Ectodermal cell (in vitro differentiated cells): ENCODE data around the gene NDST1. TPM values are rescaled to one million over a fixed set of nuclear protein-coding genes. Genes with fewer than 3 reads are reported as not detected.

Experiments used
- H3K27ac ChIP-seq: 2 replicates; pipeline ENCODE4 v1.7.0; 2013; ENCODE audit warnings: mild to moderate bottlenecking, low read depth, low read length; ENCODE audit not compliant: insufficient read depth, poor library complexity, severe bottlenecking
- H3K27me3 ChIP-seq: 2 replicates; pipeline ENCODE4 v1.7.0; 2013; ENCODE audit warnings: mild to moderate bottlenecking, low read length; ENCODE audit not compliant: insufficient read depth, control insufficient read depth, poor library complexity, severe bottlenecking
- H3K36me3 ChIP-seq: one replicate; pipeline ENCODE4 v1.7.0; 2013; ENCODE audit warnings: low read length; ENCODE audit not compliant: control insufficient read depth, insufficient read depth
- H3K4me1 ChIP-seq: one replicate; pipeline ENCODE4 v1.7.0; 2013; ENCODE audit warnings: low read length; ENCODE audit not compliant: control insufficient read depth, insufficient read depth
- H3K4me3 ChIP-seq: 2 replicates; pipeline ENCODE4 v1.7.0; 2013; ENCODE audit warnings: low read depth, low read length, control low read depth; ENCODE audit not compliant: insufficient read depth
- H3K9me3 ChIP-seq: 2 replicates; pipeline ENCODE4 v1.7.0; 2013; ENCODE audit warnings: mild to moderate bottlenecking, low read length, moderate library complexity; ENCODE audit not compliant: control insufficient read depth
- WGBS, 2 experiments: methylation state at CpG; one replicate each; pipeline ENCODE4 v1.1.7; 2013; ENCODE audit warnings: missing lambda C conversion rate in 2 of 2; 5-methylcytosine and 5-hydroxymethylcytosine counted together
- polyA plus RNA-seq, 4 experiments: library from polyadenylated mRNA; stranded (reverse); fragments of 50-300 nt; gene quantifications; one replicate each; pipeline ENCODE4 v1.2.3, GENCODE V29; 2013

NDST1 gene
- polyA plus RNA-seq (2013, experiment 1 of 4): 38.1 TPM
- 43.1 TPM for polyA plus RNA-seq (2013, experiment 2 of 4)
- polyA plus RNA-seq (2013, experiment 3 of 4): 29.0 TPM
- 37.1 TPM for polyA plus RNA-seq (2013, experiment 4 of 4)

DNA sequence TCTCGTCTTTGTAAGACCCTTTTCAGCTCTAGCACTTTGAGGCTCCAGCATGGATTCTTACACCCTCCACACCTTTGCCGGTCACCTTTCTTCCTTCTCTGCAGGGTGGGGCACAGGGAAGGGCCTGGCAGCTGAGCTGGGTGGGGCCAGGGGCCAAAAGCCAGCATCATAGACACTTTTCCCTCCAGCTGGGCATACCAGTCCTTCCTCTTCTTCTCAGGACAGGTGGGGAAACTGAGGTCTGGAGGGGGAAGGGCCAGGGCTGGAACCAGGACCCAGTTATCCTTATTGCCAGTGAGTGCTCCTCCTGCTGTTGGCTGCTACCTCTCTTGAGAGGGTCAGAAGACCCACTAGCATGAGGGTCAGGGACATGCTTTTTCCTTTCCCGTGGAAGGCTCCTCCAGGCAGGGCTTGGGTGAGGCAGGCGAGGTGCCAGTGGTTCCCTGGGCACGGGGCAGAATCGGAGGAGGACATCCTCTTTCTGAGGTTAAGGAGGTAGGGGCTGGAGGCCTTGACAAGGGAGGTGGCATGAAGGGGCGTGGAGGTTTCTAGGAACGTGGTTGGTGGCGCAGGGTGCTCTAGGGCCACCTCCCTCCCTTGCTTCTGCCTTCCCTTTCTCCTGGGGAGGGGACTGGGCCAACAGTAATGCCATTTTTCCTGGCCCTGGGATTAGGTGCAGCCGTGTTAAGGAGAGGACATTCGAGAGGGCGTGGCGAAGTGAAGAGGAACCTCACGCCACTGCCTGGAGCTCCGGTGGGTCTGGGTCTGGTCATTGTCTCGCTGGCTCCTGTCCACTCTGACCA lies at the start of gene NDST1:
Gene NDST1 (plus strand): TSS at position 658 of the 803 bp plus-strand sequence. CDS start 13,124 bp downstream, outside the sequence.
- Histone ChIP-seq H3K4me3 (no peak within 1 kb of the TSS), H3K36me3 (no peaks in the 10 kb centered on the region), H3K27me3 (no peaks in the 10 kb centered on the region), H3K4me1 (peaks cover 52% of the 10 kb centered on the region), H3K9me3 (no peaks in the 10 kb centered on the region), H3K27ac (no peak within 1 kb of the TSS)
- WGBS, 2 experiments: 95% methylated on average over 16 of the region's 16 CpGs

DNA sequence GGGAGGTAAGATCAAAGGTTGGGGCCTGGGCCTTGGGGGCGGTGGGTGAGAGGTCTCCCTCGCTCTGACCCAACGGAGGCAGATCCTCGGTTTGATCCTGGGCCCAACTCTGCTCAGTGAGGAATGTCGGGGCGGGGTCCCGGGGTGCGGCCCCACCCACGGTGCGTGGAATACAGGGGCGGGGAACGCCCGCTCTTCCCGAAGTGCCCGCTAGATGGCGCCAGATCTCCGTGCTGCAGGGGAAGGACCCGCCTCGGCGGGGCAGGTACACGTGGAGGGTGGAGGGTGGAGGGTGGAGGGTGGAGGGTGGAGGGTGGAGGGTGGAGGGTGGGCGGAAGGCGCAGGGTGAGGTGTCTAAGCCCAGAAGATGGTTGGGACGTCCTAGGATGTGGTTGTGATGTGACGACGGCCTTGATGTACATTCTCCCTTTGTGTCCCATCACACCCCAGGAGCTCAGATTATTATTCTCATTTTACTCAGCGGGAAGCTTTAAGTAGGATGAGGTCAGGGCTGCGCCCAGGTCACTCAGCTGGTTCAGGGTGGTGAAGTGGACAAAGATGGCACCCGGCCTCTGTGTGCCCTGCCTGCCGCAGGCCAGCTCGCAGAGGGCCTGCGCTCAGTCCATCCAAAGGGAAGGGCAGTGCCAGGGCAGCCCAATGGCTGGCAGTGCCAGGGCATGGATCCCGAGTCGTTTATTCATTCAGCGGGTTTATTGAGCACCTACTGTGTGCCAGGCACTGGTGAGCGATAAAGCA lies 49.0 kb upstream of the NDST1 start:
- WGBS, 2 experiments: 28 to 32% methylated on average over 31 to 36 of the region's 36 CpGs
- Histone ChIP-seq H3K27ac (no peak overlapping the region), H3K9me3 (no peaks in the 10 kb centered on the region), H3K4me1 (peaks cover 9% of the 10 kb centered on the region), H3K36me3 (no peaks in the 10 kb centered on the region), H3K27me3 (no peaks in the 10 kb centered on the region), H3K4me3 (no peak overlapping the region)

DNA sequence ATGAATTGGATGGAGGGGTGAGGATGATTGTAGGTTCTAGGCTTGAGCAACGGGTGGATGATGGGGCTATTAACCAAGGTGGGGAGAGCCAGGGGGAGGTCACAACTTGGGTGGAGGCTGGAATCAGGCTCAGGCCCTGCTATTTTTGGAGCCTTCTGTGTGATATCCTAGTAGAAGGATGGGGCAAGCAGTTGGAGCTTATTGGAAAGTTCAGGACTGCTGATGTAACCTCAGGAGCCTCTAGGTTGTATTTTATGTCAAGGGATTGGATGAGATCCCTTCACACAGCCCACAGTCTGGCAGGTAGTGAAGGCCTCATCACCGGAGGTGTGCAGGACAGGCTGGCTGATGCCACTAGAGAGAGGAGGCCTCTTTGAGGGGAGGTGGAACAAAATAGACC lies 47.1 kb upstream of the NDST1 start:
- Histone ChIP-seq H3K36me3 (no peaks in the 10 kb centered on the region), H3K27ac (no peak overlapping the region), H3K4me3 (no peak overlapping the region), H3K27me3 (no peaks in the 10 kb centered on the region), H3K4me1 (peaks cover 9% of the 10 kb centered on the region), H3K9me3 (no peaks in the 10 kb centered on the region)
- 88 to 89% methylated on average over 2 of the region's 2 CpGs for WGBS, 2 experiments

DNA sequence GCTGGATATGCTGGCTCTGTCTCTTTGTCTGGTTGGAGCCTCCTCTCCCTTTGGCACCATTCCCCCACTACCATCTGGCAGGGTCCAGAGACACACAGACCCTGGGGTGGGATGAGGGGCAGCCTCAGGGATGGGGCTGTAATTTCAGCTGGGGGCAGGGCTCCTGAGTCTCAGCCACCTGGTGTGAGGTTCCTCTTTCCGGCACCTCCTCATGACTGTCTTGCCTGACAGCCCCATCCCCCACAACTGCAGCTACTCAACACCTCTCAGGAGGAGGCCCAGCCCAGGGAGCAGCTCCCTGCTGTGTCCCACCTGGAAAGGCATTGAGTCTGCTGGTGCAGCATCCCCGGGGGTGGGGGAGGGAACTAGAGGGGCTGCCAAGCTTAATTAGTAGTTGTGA lies 46.7 kb upstream of the NDST1 start:
- no peaks in the 10 kb centered on the region for H3K36me3 ChIP-seq
- peaks cover 9% of the 10 kb centered on the region for H3K4me1 ChIP-seq
- H3K27ac ChIP-seq: no peak overlapping the region
- H3K4me3 ChIP-seq: no peak overlapping the region
- no peaks in the 10 kb centered on the region for H3K27me3 ChIP-seq
- 19 to 24% methylated on average over 2 of the region's 2 CpGs for WGBS, 2 experiments
- no peaks in the 10 kb centered on the region for H3K9me3 ChIP-seq

DNA sequence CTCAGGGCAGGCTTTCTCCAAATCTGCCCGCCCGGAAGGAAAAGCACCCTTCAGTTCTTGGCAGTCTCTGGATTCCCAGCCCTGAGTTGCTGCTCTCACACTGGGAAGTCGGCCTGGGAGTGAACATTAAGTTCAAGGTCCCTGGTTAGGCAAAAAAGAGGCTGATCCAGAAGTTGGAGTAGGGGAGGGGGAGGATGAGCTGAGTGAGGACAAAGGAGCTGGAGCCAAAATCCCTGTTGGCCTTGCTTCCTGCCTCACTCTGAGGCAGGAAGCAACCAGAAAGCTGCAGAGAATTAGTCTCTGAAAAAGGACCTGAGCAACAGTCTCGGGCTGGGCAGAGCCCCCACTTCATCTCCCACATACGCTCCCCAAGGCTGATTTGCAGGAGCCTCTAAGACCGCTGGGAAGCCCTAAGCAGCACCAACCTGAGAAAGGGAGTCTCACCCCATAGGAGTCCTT lies 43.3 kb upstream of the NDST1 start:
- no peaks in the 10 kb centered on the region for H3K9me3 ChIP-seq
- no peaks in the 10 kb centered on the region for H3K36me3 ChIP-seq
- no peak overlapping the region for H3K4me3 ChIP-seq
- H3K27me3 ChIP-seq: no peaks in the 10 kb centered on the region
- WGBS, 2 experiments: 72 to 79% methylated on average over 6 of the region's 6 CpGs
- H3K4me1 ChIP-seq: peaks cover 9% of the 10 kb centered on the region
- no peak overlapping the region for H3K27ac ChIP-seq

DNA sequence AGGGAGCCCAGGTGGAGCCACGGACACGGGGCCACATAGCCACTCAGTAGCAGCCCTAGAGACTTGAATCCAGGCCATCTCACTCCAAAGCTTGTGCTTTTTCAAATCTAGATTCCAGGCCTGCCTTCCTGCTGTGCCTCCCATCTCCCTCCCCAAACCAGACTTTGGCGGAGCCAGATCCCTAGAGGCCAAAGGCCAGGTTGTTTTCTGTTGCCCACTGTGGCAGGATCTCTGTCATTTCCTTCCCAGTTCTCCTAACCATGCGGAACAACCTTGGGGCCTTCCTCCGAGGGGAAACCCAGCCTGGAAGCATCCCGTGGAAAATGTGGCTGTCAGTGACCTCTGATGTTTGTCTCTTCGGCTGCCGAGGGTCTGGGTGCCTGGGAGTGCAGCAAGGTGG lies 42.0 kb upstream of the NDST1 start:
- H3K27ac ChIP-seq: no peak overlapping the region
- H3K4me3 ChIP-seq: no peak overlapping the region
- H3K36me3 ChIP-seq: no peaks in the 10 kb centered on the region
- H3K4me1 ChIP-seq: peaks cover 6% of the 10 kb centered on the region
- H3K9me3 ChIP-seq: no peaks in the 10 kb centered on the region
- H3K27me3 ChIP-seq: no peaks in the 10 kb centered on the region
- 86 to 90% methylated on average over 8 of the region's 8 CpGs for WGBS, 2 experiments

DNA sequence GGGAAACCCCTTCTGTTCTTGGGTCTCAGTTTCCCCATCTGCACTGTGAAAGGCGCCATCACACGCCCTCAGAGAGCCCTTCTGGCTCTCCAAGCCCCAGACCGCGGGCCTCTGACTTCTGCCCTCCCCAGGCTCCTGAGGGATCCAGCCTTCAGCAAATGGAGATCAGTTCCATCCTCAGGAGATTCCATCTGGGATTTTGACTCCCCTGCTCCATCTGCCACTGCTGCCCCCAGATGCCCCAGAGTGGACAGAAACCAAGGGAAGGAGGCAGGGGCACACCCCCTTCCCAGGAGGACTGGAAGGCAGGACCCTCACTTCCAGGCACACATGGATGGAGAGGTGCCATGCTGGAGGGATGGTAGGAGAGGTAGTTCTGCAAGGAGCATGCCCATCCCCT lies 39.7 kb upstream of the NDST1 start:
- H3K27ac ChIP-seq: no peak overlapping the region
- peaks cover 8% of the 10 kb centered on the region for H3K4me1 ChIP-seq
- H3K4me3 ChIP-seq: no peak overlapping the region
- no peaks in the 10 kb centered on the region for H3K36me3 ChIP-seq
- H3K9me3 ChIP-seq: no peaks in the 10 kb centered on the region
- no peaks in the 10 kb centered on the region for H3K27me3 ChIP-seq
- WGBS, 2 experiments: 92 to 94% methylated on average over 4 of the region's 4 CpGs

DNA sequence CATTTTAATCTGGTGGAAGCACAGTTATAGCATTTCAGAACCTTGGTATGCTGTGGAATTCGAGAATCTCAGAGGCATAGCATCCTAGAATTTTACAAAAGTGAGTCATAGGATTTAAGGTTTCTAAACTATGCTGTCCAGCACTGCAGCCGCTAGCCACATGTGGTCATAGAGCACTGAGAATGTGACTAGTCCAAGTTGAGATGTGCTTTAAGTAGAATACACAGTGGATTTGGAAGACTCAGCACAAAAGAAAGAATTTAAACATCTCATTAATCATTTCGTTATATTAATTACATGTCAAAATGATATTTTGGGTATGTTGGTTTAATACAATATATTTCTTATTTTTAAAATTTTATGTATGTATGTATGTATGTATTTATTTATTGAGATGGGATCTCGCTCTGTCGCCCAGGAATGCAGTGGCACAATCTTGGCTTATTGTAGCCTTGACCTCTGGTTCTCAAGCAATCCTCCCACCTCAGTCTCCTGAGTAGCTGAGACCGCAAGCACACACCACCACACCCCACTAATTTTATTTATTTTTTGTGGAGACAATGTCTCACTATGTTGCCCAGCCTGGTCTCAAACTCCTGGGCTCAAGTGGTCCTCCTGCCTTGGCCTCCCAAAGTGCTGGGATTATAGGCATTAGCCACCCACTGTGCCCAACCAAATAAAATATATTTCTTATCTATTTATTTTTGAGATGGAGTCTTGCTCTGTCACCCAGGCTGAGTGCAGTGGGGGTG lies 38.0 kb upstream of the NDST1 start:
- Histone ChIP-seq H3K4me1 (peaks cover 11% of the 10 kb centered on the region), H3K27me3 (no peaks in the 10 kb centered on the region), H3K36me3 (no peaks in the 10 kb centered on the region), H3K4me3 (no peak overlapping the region), H3K27ac (no peak overlapping the region), H3K9me3 (no peaks in the 10 kb centered on the region)
- WGBS, 2 experiments: 90 to 92% methylated on average over 5 of the region's 6 CpGs

DNA sequence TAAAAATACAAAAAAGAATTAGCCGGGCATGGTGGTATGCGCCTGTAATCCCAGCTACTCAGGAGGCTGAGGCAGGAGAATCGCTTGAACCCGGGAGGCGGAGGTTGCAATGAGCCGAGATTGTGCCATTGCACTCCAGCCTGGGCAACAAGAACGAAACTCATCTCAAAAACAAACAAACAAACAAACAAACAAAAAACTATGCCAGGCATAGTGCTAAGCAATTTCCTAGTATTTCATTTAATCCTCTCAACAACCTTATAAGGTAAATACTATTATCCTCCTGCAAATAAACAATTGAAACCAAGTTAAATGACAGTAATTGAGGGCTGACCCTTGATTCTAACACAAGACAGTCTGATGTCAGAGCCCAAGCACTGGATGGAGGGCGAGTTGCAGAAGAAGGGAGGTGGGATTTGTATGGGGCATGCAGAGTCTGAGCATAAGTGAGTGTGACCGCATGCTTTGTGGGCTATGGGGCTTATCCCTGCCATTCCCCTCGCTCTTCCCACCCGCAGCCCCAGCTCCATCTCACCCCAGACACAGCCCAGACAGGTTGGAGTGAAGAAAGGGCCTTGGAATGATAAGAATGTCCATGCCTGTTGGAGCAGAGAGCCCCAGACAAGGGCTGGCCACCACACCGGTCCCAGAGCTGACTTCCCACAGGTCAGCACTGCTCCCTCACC lies 34.1 kb upstream of the NDST1 start:
- H3K4me1 ChIP-seq: peaks cover 11% of the 10 kb centered on the region
- H3K36me3 ChIP-seq: no peaks in the 10 kb centered on the region
- WGBS, 2 experiments: 70 to 80% methylated on average over 12 of the region's 12 CpGs
- H3K27me3 ChIP-seq: no peaks in the 10 kb centered on the region
- no peak overlapping the region for H3K4me3 ChIP-seq
- no peaks in the 10 kb centered on the region for H3K9me3 ChIP-seq
- no peak overlapping the region for H3K27ac ChIP-seq
